ENCODE results near the gene SLC6A6.
"Not testable (repeated sequence)": the region's sequence is repeated elsewhere in the genome, so short reads cannot be mapped to it uniquely, and the experiment has no call there.

SLC6A6 gene

GRCh38 chr3:14433106-14433505 lies 30.7 kb downstream of the SLC6A6 start:
- no peaks in the 10 kb centered on the region for H3K9me3 ChIP-seq (ENCODE audit: control insufficient read depth in 5 of 5, low read length in 5 of 5)
- no peak overlapping the region for H3K4me3 ChIP-seq (ENCODE audit: low read depth in 1 of 5, low read length in 5 of 5)
- H3K36me3 ChIP-seq (ENCODE audit: control insufficient read depth in 5 of 5, insufficient read depth in 5 of 5, low read length in 5 of 5), result no peaks in the 10 kb centered on the region
- H3K27ac ChIP-seq (ENCODE audit: low read depth, low read length), result peak overlapping the region; percentile 75
- no peaks in the 10 kb centered on the region for H3K27me3 ChIP-seq (ENCODE audit: control insufficient read depth in 5 of 5, insufficient read depth in 4 of 5, low read length in 5 of 5)
- peak overlapping the region in 1 of 5 donors; percentile 21 for H3K9ac ChIP-seq (ENCODE audit: low read length in 5 of 5)
- H3K4me1 ChIP-seq (ENCODE audit: control insufficient read depth in 5 of 5, insufficient read depth in 5 of 5, low read length in 5 of 5), result peaks cover 11 to 83% (median 66%) of the 10 kb centered on the region in 5 donors

GRCh38 chr3:14434126-14434497 lies 31.7 kb downstream of the SLC6A6 start:
- Histone ChIP-seq H3K9ac (ENCODE audit: low read length in 5 of 5) (peak overlapping the region in 1 of 5 donors; percentile 44), H3K9me3 (ENCODE audit: control insufficient read depth in 5 of 5, low read length in 5 of 5) (no peaks in the 10 kb centered on the region), H3K27ac (ENCODE audit: low read depth, low read length) (peak overlapping the region; percentile 75), H3K27me3 (ENCODE audit: control insufficient read depth in 5 of 5, insufficient read depth in 4 of 5, low read length in 5 of 5) (no peaks in the 10 kb centered on the region), H3K4me1 (ENCODE audit: control insufficient read depth in 5 of 5, insufficient read depth in 5 of 5, low read length in 5 of 5) (peaks cover 8 to 85% (median 66%) of the 10 kb centered on the region in 5 donors), H3K4me3 (ENCODE audit: low read depth in 1 of 5, low read length in 5 of 5) (peak overlapping the region in 1 of 5 donors; percentile 27), H3K36me3 (ENCODE audit: control insufficient read depth in 5 of 5, insufficient read depth in 5 of 5, low read length in 5 of 5) (no peaks in the 10 kb centered on the region)

GRCh38 chr3:14434498-14435151 lies 32.2 kb downstream of the SLC6A6 start:
- Histone ChIP-seq H3K27ac (ENCODE audit: low read depth, low read length) (peak overlapping the region; percentile 75), H3K9me3 (ENCODE audit: control insufficient read depth in 5 of 5, low read length in 5 of 5) (no peaks in the 10 kb centered on the region), H3K9ac (ENCODE audit: low read length in 5 of 5) (peak overlapping the region in 3 of 5 donors; percentile 6 to 60 (median 41)), H3K4me1 (ENCODE audit: control insufficient read depth in 5 of 5, insufficient read depth in 5 of 5, low read length in 5 of 5) (peaks cover 12 to 87% (median 66%) of the 10 kb centered on the region in 5 donors), H3K4me3 (ENCODE audit: low read depth in 1 of 5, low read length in 5 of 5) (peak overlapping the region in 2 of 5 donors; percentile 11 to 27), H3K36me3 (ENCODE audit: control insufficient read depth in 5 of 5, insufficient read depth in 5 of 5, low read length in 5 of 5) (no peaks in the 10 kb centered on the region), H3K27me3 (ENCODE audit: control insufficient read depth in 5 of 5, insufficient read depth in 4 of 5, low read length in 5 of 5) (peaks cover 0 to 4% (median 0%) of the 10 kb centered on the region in 5 donors)

- H3K36me3 ChIP-seq (ENCODE audit: control insufficient read depth in 5 of 5, insufficient read depth in 5 of 5, low read length in 5 of 5), result no peaks in the 10 kb centered on the region
- peak overlapping the region in 1 of 5 donors; percentile 41 for H3K9ac ChIP-seq (ENCODE audit: low read length in 5 of 5)
- H3K4me1 ChIP-seq (ENCODE audit: control insufficient read depth in 5 of 5, insufficient read depth in 5 of 5, low read length in 5 of 5), result peaks cover 15 to 90% (median 73%) of the 10 kb centered on the region in 5 donors
- peak overlapping the region; percentile 67 for H3K27ac ChIP-seq (ENCODE audit: low read depth, low read length)
- peaks cover 0 to 4% (median 0%) of the 10 kb centered on the region in 5 donors for H3K27me3 ChIP-seq (ENCODE audit: control insufficient read depth in 5 of 5, insufficient read depth in 4 of 5, low read length in 5 of 5)
- peak overlapping the region in 2 of 5 donors; percentile 11 to 27 for H3K4me3 ChIP-seq (ENCODE audit: low read depth in 1 of 5, low read length in 5 of 5)
- H3K9me3 ChIP-seq (ENCODE audit: control insufficient read depth in 5 of 5, low read length in 5 of 5), result no peaks in the 10 kb centered on the region
Measured at GRCh38 chr3:14435175-14436014, 33.0 kb downstream of the SLC6A6 start.

- Histone ChIP-seq H3K4me1 (ENCODE audit: control insufficient read depth in 5 of 5, insufficient read depth in 5 of 5, low read length in 5 of 5) (peaks cover 15 to 90% (median 70%) of the 10 kb centered on the region in 5 donors), H3K36me3 (ENCODE audit: control insufficient read depth in 5 of 5, insufficient read depth in 5 of 5, low read length in 5 of 5) (no peaks in the 10 kb centered on the region), H3K27me3 (ENCODE audit: control insufficient read depth in 5 of 5, insufficient read depth in 4 of 5, low read length in 5 of 5) (peaks cover 0 to 8% (median 0%) of the 10 kb centered on the region in 5 donors), H3K4me3 (ENCODE audit: low read depth in 1 of 5, low read length in 5 of 5) (no peak overlapping the region), H3K9me3 (ENCODE audit: control insufficient read depth in 5 of 5, low read length in 5 of 5) (no peaks in the 10 kb centered on the region), H3K27ac (ENCODE audit: low read depth, low read length) (no peak overlapping the region), H3K9ac (ENCODE audit: low read length in 5 of 5) (peak overlapping the region in 1 of 5 donors; percentile 30)
Measured at GRCh38 chr3:14436954-14437281, 34.5 kb downstream of the SLC6A6 start.

- H3K9ac ChIP-seq (ENCODE audit: low read length in 5 of 5); H3K36me3 ChIP-seq (ENCODE audit: control insufficient read depth in 5 of 5, insufficient read depth in 5 of 5, low read length in 5 of 5); H3K27ac ChIP-seq (ENCODE audit: low read depth, low read length); H3K9me3 ChIP-seq (ENCODE audit: control insufficient read depth in 5 of 5, low read length in 5 of 5); H3K4me3 ChIP-seq (ENCODE audit: low read depth in 1 of 5, low read length in 5 of 5): not testable (repeated sequence)
- peaks cover 0 to 11% (median 0%) of the 10 kb centered on the region in 5 donors for H3K27me3 ChIP-seq (ENCODE audit: control insufficient read depth in 5 of 5, insufficient read depth in 4 of 5, low read length in 5 of 5)
- H3K4me1 ChIP-seq (ENCODE audit: control insufficient read depth in 5 of 5, insufficient read depth in 5 of 5, low read length in 5 of 5), result peaks cover 15 to 88% (median 63%) of the 10 kb centered on the region in 5 donors
Measured at GRCh38 chr3:14437705-14438104, 35.3 kb downstream of the SLC6A6 start.

- H3K9ac ChIP-seq (ENCODE audit: low read length in 5 of 5), result no peak overlapping the region
- no peak overlapping the region for H3K4me3 ChIP-seq (ENCODE audit: low read depth in 1 of 5, low read length in 5 of 5)
- peaks cover 15 to 83% (median 57%) of the 10 kb centered on the region in 5 donors for H3K4me1 ChIP-seq (ENCODE audit: control insufficient read depth in 5 of 5, insufficient read depth in 5 of 5, low read length in 5 of 5)
Measured at GRCh38 chr3:14438262-14438661, 35.9 kb downstream of the SLC6A6 start.

GRCh38 chr3:14438929-14439328 lies 36.5 kb downstream of the SLC6A6 start:
- H3K9me3 ChIP-seq (ENCODE audit: control insufficient read depth in 5 of 5, low read length in 5 of 5), result no peaks in the 10 kb centered on the region
- peak overlapping the region in 1 of 5 donors; percentile 26 for H3K9ac ChIP-seq (ENCODE audit: low read length in 5 of 5)
- peaks cover 0 to 11% (median 0%) of the 10 kb centered on the region in 5 donors for H3K27me3 ChIP-seq (ENCODE audit: control insufficient read depth in 5 of 5, insufficient read depth in 4 of 5, low read length in 5 of 5)
- H3K4me3 ChIP-seq (ENCODE audit: low read depth in 1 of 5, low read length in 5 of 5), result no peak overlapping the region
- H3K27ac ChIP-seq (ENCODE audit: low read depth, low read length), result peak overlapping the region; percentile 17
- peaks cover 0 to 4% (median 0%) of the 10 kb centered on the region in 5 donors for H3K36me3 ChIP-seq (ENCODE audit: control insufficient read depth in 5 of 5, insufficient read depth in 5 of 5, low read length in 5 of 5)
- peaks cover 15 to 76% (median 54%) of the 10 kb centered on the region in 5 donors for H3K4me1 ChIP-seq (ENCODE audit: control insufficient read depth in 5 of 5, insufficient read depth in 5 of 5, low read length in 5 of 5)

More at GRCh38 chr3:14438262-14438661, 35.9 kb downstream of the SLC6A6 start:
- H3K27me3 ChIP-seq (ENCODE audit: control insufficient read depth in 5 of 5, insufficient read depth in 4 of 5, low read length in 5 of 5), result peaks cover 0 to 11% (median 0%) of the 10 kb centered on the region in 5 donors
- no peak overlapping the region for H3K27ac ChIP-seq (ENCODE audit: low read depth, low read length)
- H3K9me3 ChIP-seq (ENCODE audit: control insufficient read depth in 5 of 5, low read length in 5 of 5), result no peaks in the 10 kb centered on the region
- no peaks in the 10 kb centered on the region for H3K36me3 ChIP-seq (ENCODE audit: control insufficient read depth in 5 of 5, insufficient read depth in 5 of 5, low read length in 5 of 5)

- H3K36me3 ChIP-seq (ENCODE audit: control insufficient read depth in 5 of 5, insufficient read depth in 5 of 5, low read length in 5 of 5), result peaks cover 0 to 9% (median 0%) of the 10 kb centered on the region in 5 donors
- peaks cover 0 to 11% (median 0%) of the 10 kb centered on the region in 5 donors for H3K27me3 ChIP-seq (ENCODE audit: control insufficient read depth in 5 of 5, insufficient read depth in 4 of 5, low read length in 5 of 5)
- H3K4me3 ChIP-seq (ENCODE audit: low read depth in 1 of 5, low read length in 5 of 5), result peak overlapping the region in 2 of 5 donors; percentile 30 to 50
- H3K27ac ChIP-seq (ENCODE audit: low read depth, low read length), result peak overlapping the region; percentile 37
- H3K9ac ChIP-seq (ENCODE audit: low read length in 5 of 5), result peak overlapping the region in 1 of 5 donors; percentile 26
- no peaks in the 10 kb centered on the region for H3K9me3 ChIP-seq (ENCODE audit: control insufficient read depth in 5 of 5, low read length in 5 of 5)
- H3K4me1 ChIP-seq (ENCODE audit: control insufficient read depth in 5 of 5, insufficient read depth in 5 of 5, low read length in 5 of 5), result peaks cover 15 to 69% (median 47%) of the 10 kb centered on the region in 5 donors
Measured at GRCh38 chr3:14439501-14440167, 37.2 kb downstream of the SLC6A6 start.

Data from subcutaneous abdominal adipose tissue (tissue), 5 donors.